Posterior vena cava (tissue), 2 donors: ENCODE data around the gene SAMD7. TPM values are rescaled to one million over a fixed set of nuclear protein-coding genes. Genes with fewer than 3 reads are reported as not detected.

Experiments used
- DNase-seq: peaks from one replicate; pipeline ENCODE4 v3.0.0-alpha.2; 2020; ENCODE audit warnings: low spot score
- intact Hi-C, 2 donors: fragments of 100-400 bp; cut with DNase I; formaldehyde crosslinking; loops; one replicate each; pipeline versions ENCODE4 v1.14.1 to v1.14.2; 2022 to 2023
- total RNA-seq, 2 donors: library from RNA; stranded (reverse); fragmentation: NEBNext Ultra II Directional; extraction: Animal tissue kit (Norgen Biotek cat#: 25700); gene quantifications; one replicate each; pipeline ENCODE4 v1.2.1, GENCODE V29; 2021
- donor health status: DM: yes; HTN: yes; CAD: no.
- donor health status: DM: yes; HTN: yes; CAD: no.

SAMD7 gene
- total RNA-seq, 2 donors from 2014 or later = not detected

DNA sequence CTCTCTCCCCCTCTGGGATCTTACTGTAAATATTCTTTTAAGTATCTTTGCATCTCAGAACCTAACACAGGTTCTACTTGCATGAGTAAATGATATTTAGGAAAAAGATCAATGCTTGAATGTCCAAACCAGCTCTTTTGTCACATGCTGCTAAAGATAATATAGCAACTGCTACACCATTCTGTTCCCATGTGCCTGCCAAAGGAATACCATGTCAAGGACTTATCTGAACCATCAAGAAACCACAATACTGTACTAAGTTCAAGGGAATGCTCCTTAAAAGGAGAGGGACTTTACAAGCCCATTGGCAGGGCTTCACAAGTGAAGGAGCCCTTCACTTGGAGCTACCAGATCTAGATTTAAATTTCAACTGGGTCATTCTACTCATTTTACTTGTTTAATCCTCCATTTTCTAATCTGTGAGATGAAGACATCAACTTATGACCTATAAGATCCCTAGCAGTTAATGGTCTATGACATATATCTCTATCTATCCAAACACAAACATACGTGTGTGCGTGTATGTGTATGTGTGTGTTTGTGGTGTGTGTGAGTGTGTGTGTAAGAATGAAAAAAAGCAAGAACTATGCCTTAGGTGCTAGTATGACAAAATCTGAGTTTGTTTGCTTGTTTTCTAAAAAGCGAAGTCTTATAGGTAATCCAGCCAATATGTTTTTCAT lies 42.2 kb downstream of the SAMD7 start:
- intact Hi-C loops = no loop called here
- DNase-seq = no peak

DNA sequence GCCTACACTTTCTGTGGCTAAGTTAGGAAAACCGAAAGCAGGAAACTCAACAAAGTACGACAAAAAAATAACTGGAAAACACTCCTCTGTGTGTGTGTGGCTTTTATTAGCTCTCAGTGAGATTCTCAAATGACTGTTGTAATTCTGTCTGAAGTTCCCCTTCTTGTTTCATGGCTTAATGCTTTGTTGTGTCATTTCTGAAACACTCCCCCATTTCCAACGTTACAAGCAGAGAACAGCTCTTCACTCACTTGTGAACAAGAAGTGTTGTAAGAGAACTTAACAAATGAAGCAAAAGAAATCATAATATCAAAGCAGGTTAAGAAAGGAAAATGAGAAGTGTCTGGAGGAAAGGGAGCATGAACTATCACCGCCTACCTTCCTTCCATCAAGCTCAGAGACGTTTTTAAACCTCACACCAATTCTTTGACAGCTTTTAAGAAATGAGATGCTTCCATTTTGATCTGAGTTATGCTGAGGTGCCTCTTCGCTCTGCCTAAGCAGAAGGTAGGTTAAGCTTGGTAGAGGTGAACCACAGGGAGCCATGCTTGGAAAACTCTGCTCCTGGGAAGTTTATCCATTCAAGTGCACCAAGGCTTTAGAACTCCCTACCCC lies 42.9 kb downstream of the SAMD7 start:
- intact Hi-C loops = no loop called here
- no peak for DNase-seq

DNA sequence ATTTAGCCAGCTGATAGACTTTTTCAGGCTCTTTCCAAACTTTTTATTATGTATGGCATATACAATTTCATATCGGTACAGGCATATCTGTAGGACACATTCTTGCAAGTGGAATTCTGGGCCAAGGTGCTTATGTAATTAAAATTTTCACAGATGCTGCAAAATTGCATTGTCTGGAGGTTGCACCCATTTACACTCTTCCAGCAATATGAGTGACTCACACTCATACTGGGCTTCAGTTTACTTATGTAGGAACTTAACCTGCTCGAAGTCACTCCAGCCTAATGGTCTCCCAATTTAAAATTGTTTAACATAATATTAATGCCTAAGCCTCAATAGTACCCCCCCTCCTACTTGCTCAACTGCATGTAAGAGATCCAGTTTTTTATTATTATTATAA lies 44.0 kb downstream of the SAMD7 start:
- intact Hi-C loops = no loop called here
- DNase-seq = no peak

DNA sequence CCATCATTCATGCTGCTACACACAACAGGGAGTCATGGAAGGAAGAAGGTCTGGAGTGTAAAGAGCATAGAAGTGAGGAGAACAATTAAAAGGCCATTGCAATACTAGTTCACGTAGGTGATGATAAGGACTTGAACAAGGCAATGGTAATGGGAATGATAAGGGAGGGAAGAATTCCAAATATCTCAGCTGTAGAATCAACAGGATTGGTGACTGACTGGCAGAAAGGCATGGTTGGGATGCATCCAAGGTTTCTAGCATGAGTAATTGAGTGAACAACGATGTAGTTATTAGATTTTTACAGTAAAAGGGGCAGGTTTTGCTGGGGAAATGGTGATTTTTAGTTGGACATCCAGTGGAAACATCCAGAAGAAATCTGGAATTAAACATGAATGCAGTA lies 52.8 kb downstream of the SAMD7 start:
- intact Hi-C loops = no loop called here
- no peak for DNase-seq

DNA sequence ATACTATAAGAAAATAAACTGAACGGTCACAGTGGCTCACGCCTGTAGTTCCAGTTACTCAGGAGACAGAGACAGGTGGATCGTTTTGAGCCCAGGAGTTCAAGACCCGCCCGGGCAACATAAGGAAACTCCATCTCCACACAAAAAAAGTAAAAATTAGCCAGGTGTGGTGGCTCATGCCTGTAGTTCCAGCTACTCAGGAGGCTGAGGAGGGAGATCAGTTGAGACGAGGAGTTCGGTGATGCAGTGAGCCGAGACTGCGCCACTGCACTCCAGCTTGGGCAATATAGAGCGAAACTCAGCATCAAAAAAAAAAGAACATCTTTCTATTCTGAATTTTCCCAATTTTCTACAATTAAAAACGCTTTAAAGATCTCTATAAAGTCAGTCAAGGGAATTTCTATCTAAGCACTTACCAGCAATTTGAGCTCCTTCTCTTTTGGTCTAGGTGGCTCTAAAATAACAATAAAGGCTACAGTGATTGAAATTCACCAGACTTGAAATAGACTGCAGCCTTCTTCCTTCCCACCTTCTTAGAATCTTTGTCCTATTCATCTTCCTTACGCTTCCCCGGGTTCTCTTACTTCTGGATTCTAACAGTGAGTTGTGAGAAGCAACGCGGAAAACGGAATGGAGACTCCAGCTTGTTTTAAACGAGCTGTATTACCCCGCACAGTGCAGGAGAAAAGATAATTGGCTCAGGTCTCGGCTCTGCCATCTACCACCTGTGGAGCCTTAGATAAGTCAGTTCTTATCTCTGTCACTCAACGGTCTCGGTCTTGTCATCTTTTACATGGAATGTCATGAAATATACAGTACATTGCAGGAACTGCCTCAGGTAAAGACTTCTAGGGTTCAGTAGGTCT lies 54.4 kb downstream of the SAMD7 start:
- intact Hi-C loops = no loop called here
- DNase-seq = no peak

DNA sequence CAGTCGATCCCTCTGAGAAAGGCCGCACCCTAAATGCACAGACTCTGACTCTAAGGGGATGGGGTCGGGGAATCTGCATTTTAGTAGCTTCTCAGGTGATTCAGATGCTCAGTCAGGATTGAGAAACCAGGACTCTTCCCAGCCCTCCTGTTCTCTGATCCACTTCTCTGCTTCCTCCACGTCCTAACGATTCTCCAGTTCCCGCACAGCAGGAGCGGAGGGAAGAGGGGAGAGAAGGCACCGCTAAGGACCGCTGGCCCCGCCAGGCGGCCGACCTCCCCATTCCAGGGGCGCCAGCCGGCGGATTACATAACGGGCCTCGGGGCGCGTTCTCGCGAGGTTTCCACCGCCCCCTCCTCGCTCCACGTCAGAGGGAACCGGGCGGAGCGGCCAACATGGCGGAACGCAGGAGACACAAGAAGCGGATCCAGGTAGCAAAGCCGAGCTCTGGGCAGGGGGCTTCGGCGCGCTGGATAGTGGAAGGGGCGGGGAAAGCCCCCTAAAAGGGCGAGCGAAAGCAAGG lies 55.1 kb downstream of the SAMD7 start, which contains the start of gene SEC62:
TSS of gene SEC62 (plus strand) at position 380 of the 523 bp plus-strand sequence. CDS start at position 396, 16 bp downstream.
- intact Hi-C loops = no loop called here
- DNase-seq = peak; percentile 99

DNA sequence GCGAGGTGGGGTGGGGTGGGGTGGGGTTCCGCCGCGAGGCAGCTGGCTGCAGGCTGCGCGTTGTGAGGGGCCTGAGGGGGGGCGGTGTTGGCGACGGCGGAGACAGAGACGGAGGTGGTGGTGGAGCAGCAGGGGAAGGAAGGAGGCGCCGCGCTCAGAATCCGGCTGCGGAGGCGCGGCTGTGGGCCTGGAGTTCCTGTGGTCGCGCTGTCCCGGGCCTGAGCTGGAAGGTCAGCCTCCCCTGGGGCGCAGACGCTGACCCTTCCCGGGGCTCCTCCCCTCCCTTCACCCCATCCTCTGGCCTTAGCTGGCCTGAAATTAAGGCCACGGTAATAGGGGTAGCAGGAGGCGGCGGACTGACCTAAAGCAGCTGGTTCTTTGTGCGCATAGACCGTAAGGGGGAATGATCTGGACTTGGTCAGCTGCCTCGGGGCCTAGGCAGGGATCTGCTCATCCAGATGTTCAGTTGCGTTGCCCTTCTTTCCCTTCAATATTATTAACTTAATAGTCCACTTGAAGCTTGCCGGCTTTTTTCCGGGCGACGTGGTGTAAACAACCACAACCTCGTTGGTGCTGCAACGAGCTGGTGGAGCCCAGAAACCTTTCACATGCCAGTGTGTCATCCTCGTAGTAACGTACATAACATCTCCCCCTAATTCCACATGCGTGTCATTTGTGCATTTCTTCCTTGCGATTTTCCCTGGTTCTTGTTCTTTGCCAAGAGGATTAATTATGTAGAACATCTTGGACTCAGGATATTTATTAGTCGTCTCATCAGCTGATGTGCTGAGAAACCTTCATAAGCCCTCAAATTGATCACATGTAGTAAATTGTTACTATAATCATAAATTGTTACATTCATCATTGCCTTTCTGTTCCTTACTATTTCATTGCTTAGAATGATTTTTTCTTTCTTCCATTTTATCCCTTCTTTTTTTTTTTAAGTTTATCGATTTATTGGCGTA lies 55.9 kb downstream of the SAMD7 start:
- intact Hi-C loops = no loop called here
- peak; percentile 85 for DNase-seq

DNA sequence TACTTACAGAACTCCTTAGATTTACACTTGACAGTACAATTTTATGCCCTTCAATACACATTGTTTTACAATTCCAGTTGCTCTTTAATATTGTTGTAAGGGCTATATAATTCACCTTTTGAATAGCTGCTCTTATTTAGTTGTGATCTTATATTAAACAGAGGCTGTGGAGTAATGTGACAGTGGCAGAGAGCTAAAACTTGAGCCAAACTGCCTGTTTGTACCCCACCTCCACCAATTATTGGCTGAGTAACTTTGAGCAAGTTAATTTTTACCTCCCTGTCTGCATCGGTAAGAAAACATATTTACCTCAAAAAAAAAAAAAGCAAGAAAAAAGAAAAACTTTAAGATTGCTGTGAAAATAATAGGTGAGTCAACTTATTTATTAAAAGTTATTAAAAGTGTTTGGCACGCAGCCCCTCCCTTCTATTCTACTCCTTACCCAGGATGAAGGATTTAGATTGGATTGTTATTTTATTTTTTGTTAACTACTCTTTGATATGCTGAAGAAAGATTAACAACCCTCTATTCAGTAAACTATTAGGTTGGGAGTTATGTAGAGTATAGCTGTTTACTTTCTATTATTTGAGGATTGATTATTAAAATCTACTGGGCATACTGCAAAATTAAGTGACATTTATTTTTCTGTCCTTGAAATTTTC lies 57.0 kb downstream of the SAMD7 start:
- intact Hi-C loops = no loop called here
- DNase-seq = no peak

DNA sequence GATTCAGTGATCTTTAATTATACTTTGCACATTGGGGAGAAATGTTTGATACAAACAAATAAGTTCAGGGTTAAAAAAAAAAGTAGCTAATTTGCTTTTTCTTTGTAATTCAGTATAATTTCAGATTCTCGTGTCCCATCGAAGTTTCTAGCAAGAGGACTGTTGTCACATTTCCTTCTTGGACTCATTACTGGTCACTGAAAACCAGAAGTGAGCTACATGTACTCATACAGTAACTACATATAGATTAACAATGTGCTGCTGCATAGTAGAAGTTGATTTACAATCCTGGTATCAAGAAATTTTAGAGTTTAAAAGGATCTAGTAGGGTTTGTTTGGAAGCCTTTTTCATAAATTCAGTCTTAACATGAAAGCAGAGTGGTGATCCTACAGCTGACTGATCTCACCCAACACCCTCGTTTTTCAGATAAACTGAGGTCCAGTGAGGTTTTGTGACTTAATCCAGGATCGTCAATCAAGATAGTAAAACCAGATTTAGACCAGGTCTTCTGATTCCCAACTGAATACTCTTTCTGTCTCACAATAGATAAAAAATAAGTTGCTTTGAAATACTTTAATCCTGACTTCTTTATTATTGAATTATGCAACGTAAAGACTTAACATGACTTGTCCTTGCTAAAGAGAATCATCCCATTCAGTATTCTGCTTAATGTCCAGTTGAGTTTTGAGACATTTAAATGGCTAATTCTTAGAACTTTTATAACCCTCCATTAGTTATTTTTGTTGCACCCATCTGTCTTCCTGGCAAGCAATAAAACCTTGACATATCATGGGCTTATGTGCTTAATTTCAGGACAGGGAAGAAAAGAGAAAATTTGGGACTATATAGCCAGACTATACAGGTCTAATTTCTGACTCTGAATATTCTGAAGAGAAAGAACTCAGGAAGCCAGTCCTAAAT lies 58.1 kb downstream of the SAMD7 start:
- intact Hi-C loops = no loop called here
- no peak for DNase-seq

DNA sequence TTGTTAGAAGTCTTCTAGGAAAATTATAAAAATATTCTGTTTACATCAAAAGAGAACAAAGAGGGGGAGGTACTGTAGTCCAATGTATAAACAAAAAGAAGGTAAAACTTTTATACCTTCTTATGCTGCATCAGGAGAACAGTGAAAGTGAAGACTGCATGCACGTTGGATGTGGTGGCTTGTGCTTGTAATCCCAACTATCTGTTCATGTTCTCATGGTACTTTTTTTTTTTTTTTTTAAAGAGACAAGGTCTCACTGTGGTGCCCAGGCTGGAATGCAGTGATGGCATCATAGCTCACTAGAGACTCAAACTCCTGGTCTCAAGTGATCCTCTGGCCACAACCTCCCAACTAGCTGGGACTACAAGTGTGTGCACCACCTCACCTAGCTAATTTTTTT lies 59.5 kb downstream of the SAMD7 start:
- intact Hi-C loops = no loop called here
- DNase-seq = no peak

DNA sequence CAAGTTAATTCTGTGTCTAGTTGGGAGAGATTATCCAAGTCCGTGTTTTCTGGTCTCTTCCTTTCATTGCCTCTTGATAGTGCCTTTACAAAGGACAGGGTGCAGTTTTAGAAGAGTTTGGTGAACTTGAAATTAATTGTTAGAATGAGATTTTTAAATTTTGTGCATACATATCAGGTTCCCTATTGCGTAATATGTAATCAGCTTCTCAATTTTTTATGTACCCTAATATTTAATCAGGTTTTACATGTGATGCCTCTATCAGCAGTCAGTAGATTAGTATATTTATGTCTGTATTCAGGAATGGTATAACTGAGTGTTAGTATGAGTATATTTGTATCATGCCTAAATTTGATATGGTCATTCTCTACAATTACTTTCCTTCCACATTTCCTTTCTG lies 60.1 kb downstream of the SAMD7 start:
- DNase-seq = no peak
- intact Hi-C loops = no loop called here

DNA sequence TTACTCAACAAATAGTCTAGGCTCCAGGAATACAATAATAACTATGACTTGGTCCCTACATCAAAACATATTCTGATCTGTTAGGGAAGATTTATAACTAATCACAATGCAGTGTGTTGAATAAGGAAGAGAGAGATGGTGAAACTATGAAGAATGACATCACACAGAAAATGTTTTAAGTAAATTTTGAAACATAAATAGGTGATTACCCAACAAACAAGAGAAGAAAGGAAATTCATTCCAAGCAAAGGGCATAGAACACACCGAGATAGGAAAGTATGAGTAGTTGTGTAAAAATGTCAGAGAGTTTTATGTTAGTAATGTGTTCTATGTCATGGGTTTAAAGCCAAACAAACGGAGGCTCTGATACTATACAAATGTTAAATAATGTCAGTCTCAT lies 68.7 kb downstream of the SAMD7 start:
- DNase-seq = no peak
- intact Hi-C loops = no loop called here

DNA sequence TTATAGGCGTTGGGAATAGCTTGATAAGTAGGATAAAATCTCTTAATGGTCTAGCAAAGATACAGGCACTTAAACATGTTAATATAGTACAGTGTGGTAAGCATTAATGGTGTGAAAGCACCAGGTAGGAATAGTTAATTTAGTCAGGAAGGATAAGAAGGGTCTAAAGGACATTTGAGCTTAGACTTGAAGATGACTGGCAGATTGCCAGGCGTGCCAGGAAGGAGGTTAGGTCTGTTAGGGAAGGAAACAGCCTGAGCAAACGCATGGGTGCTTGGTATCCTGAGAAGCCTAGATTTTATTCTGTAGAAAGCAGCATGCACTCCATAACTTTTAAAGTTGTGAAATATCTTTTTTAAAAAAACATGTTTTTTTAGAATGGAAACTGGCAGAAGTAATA lies 72.9 kb downstream of the SAMD7 start:
- no peak for DNase-seq
- intact Hi-C loops = no loop called here

Other genes starting within 250 kb of the SAMD7 start
- 10 to 100 TPM; 18.3 to 26.6 TPM for gene MECOM, start 247.9 kb upstream of the SAMD7 start, total RNA-seq
- 1 to 10 TPM; 2.6 to 6.3 TPM for gene TERC, start 146.5 kb upstream of the SAMD7 start, total RNA-seq
- gene ACTRT3, start 142.0 kb upstream of the SAMD7 start, total RNA-seq = 1 to 10 TPM; 2.2 to 2.4 TPM
- 10 to 100 TPM; 15.0 to 17.4 TPM for gene MYNN, start 138.2 kb upstream of the SAMD7 start, total RNA-seq
- not detected for gene LRRIQ4, start 98.7 kb upstream of the SAMD7 start, total RNA-seq
- gene LRRC34, start 98.7 kb upstream of the SAMD7 start, total RNA-seq = 1 to 10 TPM; 1.9 to 4.8 TPM
- gene LRRC31, start 41.6 kb upstream of the SAMD7 start, total RNA-seq = not detected
- gene SEC62, start 55.2 kb downstream of the SAMD7 start, total RNA-seq = 100 to 1,000 TPM; 151 to 155 TPM
- 1 to 10 TPM; 1.7 to 1.9 TPM for gene GPR160, start 126.4 kb downstream of the SAMD7 start, total RNA-seq